Type B pancreatic cell (in vitro differentiated cells): ENCODE measurements around the gene ABL1. TPM values are rescaled to one million over a fixed set of nuclear protein-coding genes. Genes with fewer than 3 reads are reported as not detected.

Experiments
- DNase-seq: peaks from one replicate; pipeline ENCODE4 v3.0.0; 2021; ENCODE audit warnings: mixed read lengths; ENCODE audit not compliant: unreplicated experiment; ENCODE audit errors: extremely low spot score
- H3K27ac Mint-ChIP-seq: 2 replicates; pipeline ENCODE4 v1.8.0; 2021; ENCODE audit warnings: mild to moderate bottlenecking, mixed read lengths
- H3K27me3 Mint-ChIP-seq: 2 replicates; pipeline ENCODE4 v1.8.0; 2021; ENCODE audit warnings: mixed read lengths
- H3K36me3 Mint-ChIP-seq: 2 replicates; pipeline ENCODE4 v1.8.0; 2021; ENCODE audit warnings: mixed read lengths
- H3K4me1 Mint-ChIP-seq: one replicate; pipeline ENCODE4 v1.8.0; 2021; ENCODE audit warnings: mixed read lengths; ENCODE audit not compliant: unreplicated experiment
- H3K4me3 Mint-ChIP-seq: 2 replicates; pipeline ENCODE4 v1.8.0; 2021; ENCODE audit warnings: mild to moderate bottlenecking, mixed read lengths
- H3K9me3 Mint-ChIP-seq: 2 replicates; pipeline ENCODE4 v1.8.0; 2021; ENCODE audit warnings: mixed read lengths
- CTCF ChIP-seq: fragments of 200-600 bp; sonication (generic); conservative IDR thresholded peaks from 2 replicates; pipeline ENCODE4 v1.5.0; 2021; ENCODE audit warnings: antibody characterized with exemption, mild to moderate bottlenecking
- total RNA-seq: library from RNA; stranded (reverse); gene quantifications from 2 replicates; pipeline ENCODE4 v1.2.1, GENCODE V29; 2021; ENCODE audit warnings: low replicate concordance

The ABL1 gene
- total RNA-seq, 1 donor from 2014 or later = 91.8 TPM

DNA sequence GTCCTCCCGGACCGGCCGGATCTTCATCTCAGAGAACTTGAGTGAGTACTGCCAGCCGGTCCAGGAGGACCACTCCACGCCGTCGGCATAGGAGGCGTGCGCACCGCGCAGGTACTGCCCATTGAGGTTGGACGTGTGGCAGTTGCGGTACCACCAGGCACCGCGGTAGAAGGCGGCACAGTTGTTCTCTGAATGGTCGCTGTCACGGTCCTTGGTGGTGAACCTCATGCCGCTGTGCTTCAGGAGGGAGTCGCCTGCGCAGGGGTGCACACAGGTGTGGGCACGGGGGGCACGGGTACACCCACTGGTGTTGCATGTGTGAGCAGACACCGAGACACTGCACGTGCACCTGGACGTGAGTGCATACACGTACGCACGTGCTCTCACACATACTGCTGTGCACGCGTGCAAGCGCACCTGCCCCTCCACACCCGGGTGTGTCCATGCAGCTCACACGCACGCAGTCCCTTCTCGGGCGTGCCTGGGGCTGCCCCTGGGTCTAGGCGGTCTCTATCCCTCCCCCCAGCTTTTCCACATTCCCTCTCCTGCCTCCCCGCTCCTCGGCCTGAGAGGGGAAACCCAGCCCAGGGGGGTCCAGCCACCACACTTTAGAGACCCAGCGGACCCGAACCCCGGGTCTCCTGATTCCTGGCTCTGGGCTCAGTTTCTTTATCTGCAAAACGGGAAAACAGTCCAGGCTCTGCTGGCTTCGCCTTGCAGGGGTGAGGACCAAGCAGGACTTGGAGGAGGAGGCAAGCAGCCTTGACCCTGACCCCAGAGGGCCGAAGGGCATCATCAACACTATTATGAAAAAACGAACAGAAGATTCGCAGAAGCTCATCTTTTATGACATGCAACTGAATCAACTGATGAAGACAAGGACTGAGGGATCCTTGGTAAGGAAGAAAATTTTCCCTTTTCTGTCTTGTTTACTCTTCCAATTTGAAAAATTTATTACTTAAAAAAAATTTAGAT, 69.3 kb downstream of the ABL1 start:
- Mint-ChIP-seq H3K4me3 (no peak overlapping the region), H3K9me3 (no peaks in the 10 kb centered on the region), H3K27ac (no peak overlapping the region), H3K4me1 (no peaks in the 10 kb centered on the region), H3K27me3 (peaks cover 9% of the 10 kb centered on the region), H3K36me3 (no peaks in the 10 kb centered on the region)
- TF ChIP-seq CTCF = no peak
- no peak for DNase-seq

GRCh38 chr9:130905125-130905901, 70.3 kb downstream of the ABL1 start:
- DNase-seq = no peak
- Mint-ChIP-seq H3K27ac (no peak overlapping the region), H3K4me1 (no peaks in the 10 kb centered on the region), H3K27me3 (peaks cover 5% of the 10 kb centered on the region), H3K4me3 (no peak overlapping the region), H3K9me3 (no peaks in the 10 kb centered on the region), H3K36me3 (no peaks in the 10 kb centered on the region)
- no peak for TF ChIP-seq CTCF

- H3K27ac Mint-ChIP-seq = no peak overlapping the region
- no peak overlapping the region for H3K4me3 Mint-ChIP-seq
- H3K27me3 Mint-ChIP-seq = peaks cover 5% of the 10 kb centered on the region
- peaks cover 4% of the 10 kb centered on the region for H3K4me1 Mint-ChIP-seq
- TF ChIP-seq CTCF = no peak
- H3K9me3 Mint-ChIP-seq = no peaks in the 10 kb centered on the region
- no peaks in the 10 kb centered on the region for H3K36me3 Mint-ChIP-seq
- DNase-seq = no peak
Measured at GRCh38 chr9:130905902-130906734, 71.1 kb downstream of the ABL1 start.

DNA sequence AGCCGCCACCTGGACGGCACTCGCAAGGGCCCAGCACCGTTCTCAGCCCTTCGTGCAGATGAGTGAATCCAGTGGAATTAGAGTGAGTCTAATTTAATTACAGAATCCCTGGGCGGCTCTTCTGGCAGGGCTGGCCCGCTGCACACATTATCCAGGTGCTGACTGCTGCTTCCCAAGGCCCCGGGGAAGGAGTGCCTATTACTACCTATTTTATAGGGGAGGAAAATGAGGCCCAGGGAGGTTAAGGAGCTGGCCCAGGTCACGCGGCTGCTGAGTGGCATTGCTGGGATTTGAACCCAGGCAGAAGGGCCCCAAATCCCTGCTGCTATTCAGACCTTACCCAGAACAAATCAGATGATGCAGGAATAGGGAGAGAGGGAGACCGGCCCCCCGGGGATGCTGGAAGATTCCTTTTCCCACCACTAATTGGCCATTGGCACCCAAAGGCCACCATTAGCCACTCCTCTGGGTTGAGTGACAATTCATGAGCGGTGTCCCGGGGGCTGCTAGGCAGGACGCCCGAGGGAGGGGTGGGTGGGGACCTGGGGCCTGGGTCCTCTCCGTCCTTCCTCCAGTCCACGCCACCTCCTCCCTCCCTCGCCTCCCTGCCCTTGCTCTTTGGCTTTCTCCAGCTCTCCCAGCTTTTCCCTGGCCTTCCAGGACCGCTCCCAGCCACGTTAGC, 71.8 kb downstream of the ABL1 start:
- no peaks in the 10 kb centered on the region for H3K36me3 Mint-ChIP-seq
- H3K4me1 Mint-ChIP-seq = peaks cover 4% of the 10 kb centered on the region
- no peak overlapping the region for H3K27ac Mint-ChIP-seq
- TF ChIP-seq CTCF = no peak
- no peaks in the 10 kb centered on the region for H3K9me3 Mint-ChIP-seq
- H3K4me3 Mint-ChIP-seq = no peak overlapping the region
- peaks cover 5% of the 10 kb centered on the region for H3K27me3 Mint-ChIP-seq
- DNase-seq = no peak
